Ishikawa (cell line): ENCODE results near the gene PRSS12.

Experiments used
- CREB1 ChIP-seq: IDR thresholded peaks from 2 replicates; pipeline ENCODE4 v1.6.1; 2012; ENCODE audit warnings: low read depth
- EGR1 ChIP-seq: IDR thresholded peaks from 2 replicates; pipeline ENCODE4 v1.6.1; 2012
- EP300 ChIP-seq: IDR thresholded peaks from 2 replicates; pipeline ENCODE4 v1.6.1; 2012; ENCODE audit warnings: borderline replicate concordance
- FOXM1 ChIP-seq: IDR thresholded peaks from 2 replicates; pipeline ENCODE4 v1.6.1; 2012; ENCODE audit warnings: low read depth, borderline replicate concordance
- MAX ChIP-seq: IDR thresholded peaks from 2 replicates; pipeline ENCODE4 v1.6.1; 2012
- RAD21 ChIP-seq: IDR thresholded peaks from 2 replicates; pipeline ENCODE4 v1.6.1; 2012; ENCODE audit warnings: low read depth
- TAF1 ChIP-seq: IDR thresholded peaks from 2 replicates; pipeline ENCODE4 v1.6.1; 2012; ENCODE audit warnings: low read depth, mild to moderate bottlenecking
- TEAD4 ChIP-seq: IDR thresholded peaks from 2 replicates; pipeline ENCODE4 v1.6.1; 2012
- YY1 ChIP-seq: IDR thresholded peaks from 2 replicates; pipeline ENCODE4 v1.6.1; 2012; ENCODE audit warnings: low read depth

- TF ChIP-seq RAD21 (no peak), YY1 (no peak), CREB1 (no peak), MAX (no peak), EGR1 (no peak), TAF1 (no peak), EP300 (no peak), TEAD4 (no peak), FOXM1 (no peak)
These were observed 7.3 kb upstream of the PRSS12 start for GRCh38 chr4:118360106-118360505.
